Measurements from ENCODE around the gene SLC12A7.

SLC12A7 gene

DNA sequence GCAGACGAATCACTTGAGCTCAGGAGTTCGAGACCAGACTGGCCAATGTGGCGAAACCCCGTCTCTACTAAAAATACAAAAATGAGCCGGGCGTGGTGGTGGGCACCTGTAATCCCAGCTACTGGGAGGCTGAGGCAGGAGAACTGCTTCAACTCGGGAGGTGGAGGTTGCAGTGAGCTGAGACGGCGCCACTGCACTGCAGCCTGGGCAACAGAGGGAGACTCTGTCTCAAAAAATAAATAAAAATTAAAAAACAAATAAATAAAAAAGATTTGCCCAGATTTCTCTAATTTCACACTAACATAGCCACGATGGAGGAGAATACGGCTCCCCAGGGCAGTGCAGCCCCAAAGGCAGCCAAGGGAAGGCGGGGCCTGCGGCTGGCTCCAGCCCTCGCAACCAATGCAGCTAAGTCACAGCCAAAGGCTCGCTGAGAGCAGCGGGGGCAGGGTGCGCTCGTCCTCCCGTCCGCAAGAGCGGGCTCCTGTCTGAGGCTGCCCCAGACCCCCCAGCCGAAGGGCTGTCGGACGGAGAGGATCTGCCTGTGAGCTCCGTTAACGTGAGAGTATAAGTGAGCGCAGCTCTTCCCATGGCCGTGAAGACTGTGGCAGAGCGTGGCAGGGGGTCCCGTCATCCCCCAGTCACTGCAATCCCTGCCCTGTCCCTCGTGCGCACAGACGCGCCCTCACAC lies 43.5 kb downstream of the SLC12A7 start:
- no peaks in the 10 kb centered on the region for H3F3A ChIP-seq (ENCODE audit: low read depth)
- no peaks in the 10 kb centered on the region for H3K9me2 ChIP-seq (replicated peaks; ENCODE audit: low read depth, low read length)
- TF ChIP-seq EZH2phosphoT487 (IDR thresholded peaks at IDR 0.05; ENCODE audit: borderline replicate concordance): no peak
- TF ChIP-seq, protein P1, sequence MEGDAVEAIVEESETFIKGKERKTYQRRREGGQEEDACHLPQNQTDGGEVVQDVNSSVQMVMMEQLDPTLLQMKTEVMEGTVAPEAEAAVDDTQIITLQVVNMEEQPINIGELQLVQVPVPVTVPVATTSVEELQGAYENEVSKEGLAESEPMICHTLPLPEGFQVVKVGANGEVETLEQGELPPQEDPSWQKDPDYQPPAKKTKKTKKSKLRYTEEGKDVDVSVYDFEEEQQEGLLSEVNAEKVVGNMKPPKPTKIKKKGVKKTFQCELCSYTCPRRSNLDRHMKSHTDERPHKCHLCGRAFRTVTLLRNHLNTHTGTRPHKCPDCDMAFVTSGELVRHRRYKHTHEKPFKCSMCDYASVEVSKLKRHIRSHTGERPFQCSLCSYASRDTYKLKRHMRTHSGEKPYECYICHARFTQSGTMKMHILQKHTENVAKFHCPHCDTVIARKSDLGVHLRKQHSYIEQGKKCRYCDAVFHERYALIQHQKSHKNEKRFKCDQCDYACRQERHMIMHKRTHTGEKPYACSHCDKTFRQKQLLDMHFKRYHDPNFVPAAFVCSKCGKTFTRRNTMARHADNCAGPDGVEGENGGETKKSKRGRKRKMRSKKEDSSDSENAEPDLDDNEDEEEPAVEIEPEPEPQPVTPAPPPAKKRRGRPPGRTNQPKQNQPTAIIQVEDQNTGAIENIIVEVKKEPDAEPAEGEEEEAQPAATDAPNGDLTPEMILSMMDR (conservative IDR thresholded peaks at IDR 0.05; ENCODE audit: low read length): no peak
- H2AFZ ChIP-seq (ENCODE audit: low read length): no peak overlapping the region
- no peaks in the 10 kb centered on the region for H3K4me1 ChIP-seq (ENCODE audit: insufficient read depth, low read length, poor library complexity, severe bottlenecking)
- H3K79me2 ChIP-seq (ENCODE audit: insufficient read depth, low read length): no peaks in the 10 kb centered on the region
- H3K36me3 ChIP-seq (ENCODE audit: insufficient read depth, low read length): no peaks in the 10 kb centered on the region
- H3K4me3 ChIP-seq (ENCODE audit: low read length, poor library complexity, severe bottlenecking): no peak overlapping the region
- no peak overlapping the region for H3K4me2 ChIP-seq (ENCODE audit: low read depth, low read length, poor library complexity, severe bottlenecking)
- H4K20me1 ChIP-seq (ENCODE audit: insufficient read depth, low read length, poor library complexity, severe bottlenecking): no peaks in the 10 kb centered on the region
- H3K27me3 ChIP-seq (ENCODE audit: insufficient read depth, low read length, poor library complexity, severe bottlenecking): no peaks in the 10 kb centered on the region
- H3K9ac ChIP-seq (ENCODE audit: low read depth, low read length, poor library complexity, severe bottlenecking): no peak overlapping the region
- H3K9me3 ChIP-seq (ENCODE audit: insufficient read depth, low read depth, low read length): no peaks in the 10 kb centered on the region

DNA sequence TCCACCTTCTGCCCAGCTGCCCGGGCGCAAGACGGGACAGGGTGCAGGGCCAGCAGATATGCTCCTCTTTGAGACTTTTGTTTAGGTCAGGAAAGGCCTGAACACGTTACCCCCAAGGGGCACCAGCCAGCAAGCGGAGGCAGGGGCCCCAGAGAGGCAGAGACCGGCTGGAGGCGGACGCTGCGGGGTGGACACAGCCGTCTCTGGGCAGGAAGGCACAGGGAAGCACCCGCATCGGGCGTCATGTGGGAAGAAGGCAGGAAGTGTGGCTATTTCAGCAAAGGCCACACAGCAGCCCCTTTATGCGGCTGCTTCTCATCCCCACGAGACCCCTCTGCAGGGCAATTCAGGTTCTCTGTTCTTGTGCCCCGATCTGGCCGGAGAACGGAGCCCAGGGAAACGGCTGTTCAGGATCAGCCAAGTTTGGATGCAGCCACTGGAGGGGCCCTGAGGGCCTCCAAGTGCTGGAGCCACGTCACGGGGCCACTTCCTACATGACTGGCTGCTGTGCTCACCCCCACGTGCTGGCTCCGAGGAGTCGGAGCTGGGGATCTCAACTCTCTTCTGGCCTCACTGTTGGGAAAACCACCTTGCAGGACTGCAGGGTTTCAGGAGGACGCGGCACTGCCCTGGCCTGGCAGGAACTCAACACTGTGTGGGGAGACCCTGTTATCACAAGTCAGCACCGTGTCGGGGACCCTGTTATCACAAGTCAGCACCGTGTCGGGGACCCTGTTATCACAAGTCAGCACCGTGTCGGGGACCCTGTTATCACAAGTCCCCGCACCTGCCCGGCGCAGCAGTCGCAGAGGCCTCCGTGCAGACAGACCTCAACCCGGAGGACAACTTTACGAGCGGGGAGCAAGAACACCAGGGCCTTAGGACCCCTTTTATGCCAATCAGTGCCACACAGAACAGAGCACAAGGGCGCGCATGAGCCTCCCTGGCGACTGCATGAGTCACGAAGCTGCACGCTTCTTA lies 44.4 kb downstream of the SLC12A7 start:
- no peaks in the 10 kb centered on the region for H3K9me2 ChIP-seq (replicated peaks; ENCODE audit: low read depth, low read length)
- no peak for TF ChIP-seq EZH2phosphoT487 (IDR thresholded peaks at IDR 0.05; ENCODE audit: borderline replicate concordance)
- TF ChIP-seq, protein P1 (conservative IDR thresholded peaks at IDR 0.05; ENCODE audit: low read length): no peak
- H3K9me3 ChIP-seq (ENCODE audit: insufficient read depth, low read depth, low read length): no peaks in the 10 kb centered on the region
- no peaks in the 10 kb centered on the region for H3K4me1 ChIP-seq (ENCODE audit: insufficient read depth, low read length, poor library complexity, severe bottlenecking)
- H3K4me3 ChIP-seq (ENCODE audit: low read length, poor library complexity, severe bottlenecking): no peak overlapping the region
- H3K36me3 ChIP-seq (ENCODE audit: insufficient read depth, low read length): no peaks in the 10 kb centered on the region
- no peak overlapping the region for H3K4me2 ChIP-seq (ENCODE audit: low read depth, low read length, poor library complexity, severe bottlenecking)
- no peak overlapping the region for H2AFZ ChIP-seq (ENCODE audit: low read length)
- H3K79me2 ChIP-seq (ENCODE audit: insufficient read depth, low read length): no peaks in the 10 kb centered on the region
- H3K9ac ChIP-seq (ENCODE audit: low read depth, low read length, poor library complexity, severe bottlenecking): no peak overlapping the region
- H4K20me1 ChIP-seq (ENCODE audit: insufficient read depth, low read length, poor library complexity, severe bottlenecking): no peaks in the 10 kb centered on the region
- H3K27me3 ChIP-seq (ENCODE audit: insufficient read depth, low read length, poor library complexity, severe bottlenecking): no peaks in the 10 kb centered on the region
- H3F3A ChIP-seq (ENCODE audit: low read depth): no peaks in the 10 kb centered on the region

DNA sequence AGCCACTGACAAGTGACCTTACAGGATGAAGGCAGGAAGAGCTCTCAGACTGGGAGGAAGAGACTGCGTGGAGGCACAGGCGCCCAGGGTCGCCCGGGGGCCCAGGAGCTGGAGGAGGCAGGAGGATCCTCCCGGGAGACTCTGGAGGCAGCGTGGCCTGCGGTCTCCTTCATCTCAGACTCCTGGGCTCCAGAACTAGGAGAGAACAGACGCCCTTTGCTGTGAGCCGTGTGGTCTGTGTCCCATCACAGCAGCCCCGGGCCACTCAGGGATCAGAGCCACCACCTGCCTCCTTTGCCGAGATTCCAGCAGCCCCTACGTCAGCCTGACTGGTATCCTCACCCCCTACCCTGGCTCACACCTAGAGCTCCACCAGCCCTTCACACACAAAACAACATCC lies 45.2 kb downstream of the SLC12A7 start:
- Histone ChIP-seq H3K36me3 (ENCODE audit: insufficient read depth, low read length) (no peaks in the 10 kb centered on the region), H3K9ac (ENCODE audit: low read depth, low read length, poor library complexity, severe bottlenecking) (no peak overlapping the region), H3F3A (ENCODE audit: low read depth) (no peaks in the 10 kb centered on the region), H3K4me3 (ENCODE audit: low read length, poor library complexity, severe bottlenecking) (no peak overlapping the region), H3K79me2 (ENCODE audit: insufficient read depth, low read length) (no peaks in the 10 kb centered on the region), H3K4me1 (ENCODE audit: insufficient read depth, low read length, poor library complexity, severe bottlenecking) (no peaks in the 10 kb centered on the region), H4K20me1 (ENCODE audit: insufficient read depth, low read length, poor library complexity, severe bottlenecking) (no peaks in the 10 kb centered on the region), H3K9me2 (replicated peaks; ENCODE audit: low read depth, low read length) (no peaks in the 10 kb centered on the region), H3K27me3 (ENCODE audit: insufficient read depth, low read length, poor library complexity, severe bottlenecking) (no peaks in the 10 kb centered on the region), H3K9me3 (ENCODE audit: insufficient read depth, low read depth, low read length) (no peaks in the 10 kb centered on the region), H2AFZ (ENCODE audit: low read length) (no peak overlapping the region), H3K4me2 (ENCODE audit: low read depth, low read length, poor library complexity, severe bottlenecking) (no peak overlapping the region)
- TF ChIP-seq EZH2phosphoT487 (IDR thresholded peaks at IDR 0.05; ENCODE audit: borderline replicate concordance): no peak
- TF ChIP-seq, protein P1 (conservative IDR thresholded peaks at IDR 0.05; ENCODE audit: low read length): no peak

All from Loucy (cell line).